Measurements from ENCODE around the gene SAMD8.

Gene SAMD8

GRCh38 chr10:75111365-75111906 lies at the start of gene SAMD8:
Gene SAMD8, plus strand, starts transcription at chr10:75111656. Its CDS starts 38,873 bp downstream, at chr10:75150529.
- DNase-seq (ENCODE audit: low spot score) = peak; percentile 97

- DNase-seq (ENCODE audit: low spot score) = no peak
These were observed 49.5 kb upstream of the SAMD8 start for GRCh38 chr10:75061709-75062505.

- no peak for DNase-seq (ENCODE audit: low spot score)
These were observed 48.8 kb upstream of the SAMD8 start for GRCh38 chr10:75062506-75063299.

DNA sequence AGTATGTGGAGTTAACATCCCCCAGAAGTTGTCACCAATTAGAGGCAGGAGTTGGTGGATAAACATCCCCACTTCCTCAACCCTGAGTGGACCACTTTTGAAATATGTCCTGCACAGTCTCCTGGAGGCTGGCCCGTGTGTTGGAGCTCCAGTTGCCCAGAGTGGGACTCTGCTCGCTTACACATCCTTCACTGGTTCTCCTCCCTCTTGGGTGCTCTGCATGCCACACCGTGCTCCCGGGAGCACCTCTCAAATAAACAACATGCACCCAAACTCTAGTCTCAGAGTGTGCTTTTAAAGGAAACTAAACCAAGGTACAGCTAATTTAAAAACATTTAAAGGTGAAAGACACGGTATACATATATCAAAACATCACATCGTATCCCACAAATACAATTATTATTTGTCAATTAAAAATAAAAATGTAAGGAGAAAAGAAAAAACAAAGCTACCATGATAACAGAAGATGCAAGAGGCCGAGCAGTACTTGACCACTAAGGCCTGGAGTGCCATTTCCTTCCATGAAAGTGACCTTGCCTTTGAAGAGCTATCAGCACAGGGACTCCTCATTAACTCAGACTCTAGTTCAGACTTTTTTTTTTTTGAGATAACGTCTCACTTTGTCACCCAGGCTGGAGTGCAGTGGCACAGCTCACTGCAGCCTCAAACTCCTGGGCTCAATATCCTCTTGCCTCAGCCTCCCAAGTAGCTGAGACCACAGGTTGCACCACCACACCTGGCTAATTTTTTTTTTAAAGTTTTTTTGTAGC lies 47.8 kb upstream of the SAMD8 start:
- DNase-seq (ENCODE audit: low spot score) = no peak

DNA sequence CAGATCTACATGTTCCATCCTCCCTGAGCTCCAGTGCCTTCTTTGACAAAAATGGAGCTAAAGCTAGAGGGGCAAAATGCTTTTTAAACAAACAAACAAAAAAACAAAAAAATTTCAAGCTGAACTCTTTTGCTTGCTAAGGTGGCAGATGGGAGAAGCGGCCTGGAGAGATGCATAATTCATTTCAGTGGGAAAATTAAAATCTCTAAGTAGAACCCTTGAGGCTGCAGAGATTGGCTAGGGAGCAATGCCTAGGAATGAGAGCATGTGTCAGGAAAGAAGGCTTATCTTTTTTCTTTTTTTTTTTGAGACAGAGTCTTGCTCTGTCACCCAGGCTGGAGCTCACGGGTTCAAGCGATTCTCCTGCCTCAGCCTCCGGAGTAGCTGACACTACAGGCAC lies 46.4 kb upstream of the SAMD8 start:
- DNase-seq (ENCODE audit: low spot score) = no peak

GRCh38 chr10:75066271-75066670 lies 45.2 kb upstream of the SAMD8 start:
- DNase-seq (ENCODE audit: low spot score) = no peak

DNA sequence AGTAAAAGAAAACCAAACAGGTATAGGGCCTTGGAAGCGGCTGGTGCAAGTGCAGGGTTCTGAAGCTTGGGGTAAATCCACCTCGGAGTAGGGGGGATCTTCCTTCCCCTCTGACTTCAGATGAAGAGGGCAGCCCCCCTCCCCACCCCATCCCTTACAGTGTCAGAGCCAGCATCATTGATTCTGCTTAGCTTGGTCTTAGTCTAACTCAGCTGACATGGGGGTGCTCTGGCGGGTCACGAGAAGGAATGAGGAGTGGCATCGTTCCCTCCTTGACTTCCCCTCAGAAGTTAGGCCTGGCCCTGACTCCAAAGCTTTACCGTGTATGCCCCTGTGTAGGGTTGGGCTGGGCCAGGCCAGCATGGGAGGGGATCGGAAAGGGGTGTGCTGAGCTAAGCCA lies 44.2 kb upstream of the SAMD8 start:
- no peak for DNase-seq (ENCODE audit: low spot score)

- DNase-seq (ENCODE audit: low spot score) = no peak
These were observed 42.9 kb upstream of the SAMD8 start for GRCh38 chr10:75068523-75068922.

GRCh38 chr10:75070476-75070875 lies 41.0 kb upstream of the SAMD8 start:
- no peak for DNase-seq (ENCODE audit: low spot score)

DNA sequence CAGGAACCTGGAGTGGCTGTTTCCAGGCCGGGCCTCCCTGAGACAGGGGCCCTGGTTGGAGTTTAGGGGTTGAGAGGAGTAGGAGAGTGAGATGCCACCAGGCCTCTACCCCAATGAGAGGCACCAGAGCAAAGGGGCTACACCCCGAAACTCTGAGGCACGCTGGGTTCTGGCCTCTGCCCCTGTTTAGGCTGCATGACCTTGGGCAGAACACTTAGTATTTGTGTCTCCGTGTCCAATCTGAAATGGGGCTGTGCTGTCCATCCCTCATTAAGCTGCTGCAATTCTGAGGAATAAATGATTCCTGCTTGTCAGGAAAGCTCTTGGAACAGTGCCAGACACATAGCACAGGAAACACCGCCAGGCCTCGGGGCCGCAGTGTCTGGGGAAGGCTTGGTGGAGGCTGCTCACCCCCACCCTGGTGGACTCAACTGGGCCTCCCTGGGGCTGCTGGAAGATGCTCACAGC lies 40.5 kb upstream of the SAMD8 start:
- no peak for DNase-seq (ENCODE audit: low spot score)

DNA sequence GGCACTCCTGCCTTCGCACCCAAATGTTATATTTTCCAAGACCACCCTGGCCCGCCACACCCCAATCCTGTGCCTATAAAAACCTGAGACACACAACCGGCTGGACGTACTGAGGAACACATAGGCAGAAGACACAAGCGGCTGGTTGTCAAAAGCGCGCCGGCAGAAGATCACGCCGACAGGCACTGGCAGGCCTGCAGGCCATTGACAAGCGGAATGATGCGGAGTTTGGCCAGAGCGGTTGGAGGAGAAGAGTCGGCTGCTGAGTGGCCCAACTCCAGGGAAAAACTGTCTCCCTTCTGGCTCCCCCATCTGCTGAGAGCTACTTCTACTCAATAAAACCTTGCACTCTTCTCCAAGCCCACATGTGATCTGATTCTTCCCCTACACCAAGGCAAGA lies 39.7 kb upstream of the SAMD8 start:
- DNase-seq (ENCODE audit: low spot score) = no peak

GRCh38 chr10:75072727-75073126 lies 38.7 kb upstream of the SAMD8 start:
- DNase-seq (ENCODE audit: low spot score) = no peak

DNA sequence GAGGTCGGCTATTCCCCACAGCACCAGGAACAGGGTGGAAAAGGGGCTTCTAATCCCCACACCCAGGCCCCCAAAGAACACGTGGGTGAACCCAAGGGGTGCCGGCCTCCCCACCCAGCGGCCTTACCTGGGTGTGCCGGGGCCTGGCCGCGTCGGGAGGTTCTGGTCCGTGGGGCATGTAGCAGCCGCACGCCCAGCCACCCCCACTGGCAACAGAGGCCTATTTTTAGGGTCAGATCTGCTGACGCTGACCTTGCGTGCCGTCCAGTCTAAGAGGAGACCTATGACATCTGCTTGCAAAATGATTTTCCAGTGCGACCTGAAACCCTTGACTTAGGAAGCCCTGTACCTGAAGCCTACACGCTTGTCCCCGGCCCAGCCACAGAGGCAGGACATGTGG lies 38.0 kb upstream of the SAMD8 start:
- DNase-seq (ENCODE audit: low spot score) = no peak

GRCh38 chr10:75074711-75075445 lies 36.6 kb upstream of the SAMD8 start:
- DNase-seq (ENCODE audit: low spot score) = no peak

GRCh38 chr10:75076348-75076747 lies 35.1 kb upstream of the SAMD8 start:
- DNase-seq (ENCODE audit: low spot score) = no peak

DNA sequence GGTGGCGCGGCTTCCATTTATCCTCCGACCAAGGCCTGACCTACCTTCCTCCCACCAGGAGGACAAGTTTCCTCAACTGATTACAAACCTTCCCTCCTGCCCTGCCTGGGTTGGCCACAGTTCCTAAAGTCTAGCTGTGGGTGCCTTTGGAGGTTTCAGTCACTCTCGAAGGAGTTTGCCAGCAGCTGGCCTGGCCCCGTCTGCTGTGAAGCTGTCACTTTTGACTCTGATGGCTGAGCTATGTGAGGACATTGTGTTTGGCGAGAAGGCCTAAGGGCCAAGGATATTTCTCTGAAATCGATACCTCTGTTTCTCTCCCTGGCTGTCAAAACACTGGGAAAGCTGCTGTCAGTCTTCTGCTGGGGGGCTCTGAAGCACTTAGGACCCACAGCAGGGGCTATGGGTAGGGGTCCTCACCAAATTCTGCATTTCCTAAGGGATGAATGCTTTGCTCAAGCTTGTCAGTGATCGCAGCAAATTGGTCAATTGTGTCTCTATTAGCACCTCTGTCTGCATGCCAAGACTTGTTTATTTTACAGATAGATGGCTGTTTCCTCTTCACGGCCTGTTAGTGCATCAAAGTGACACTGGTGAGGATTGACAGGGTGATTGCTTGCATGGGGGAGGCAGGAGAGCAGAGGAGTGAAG lies 31.9 kb upstream of the SAMD8 start:
- no peak for DNase-seq (ENCODE audit: low spot score)

DNA sequence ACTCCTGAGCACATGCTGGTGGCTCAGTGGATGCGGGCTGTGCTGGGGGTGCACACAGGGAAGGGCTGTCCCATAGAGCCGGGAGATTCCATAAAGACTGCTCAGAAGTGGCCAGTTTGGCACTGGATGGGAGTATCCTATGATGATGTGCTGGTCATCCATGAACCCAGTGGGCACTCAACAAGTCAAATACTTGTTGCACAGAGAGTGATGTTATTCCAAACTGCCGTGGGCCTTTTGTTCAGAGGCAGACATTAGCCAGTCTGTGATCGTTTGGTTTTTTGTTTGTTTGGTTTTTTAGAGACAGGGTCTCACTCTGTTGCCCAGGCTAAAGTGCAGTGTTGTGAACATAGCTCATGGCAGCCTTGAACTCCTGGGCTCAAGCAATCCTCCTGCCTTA lies 30.9 kb upstream of the SAMD8 start:
- no peak for DNase-seq (ENCODE audit: low spot score)

- DNase-seq (ENCODE audit: low spot score) = no peak
These were observed 30.1 kb upstream of the SAMD8 start for GRCh38 chr10:75081379-75081778.

DNA sequence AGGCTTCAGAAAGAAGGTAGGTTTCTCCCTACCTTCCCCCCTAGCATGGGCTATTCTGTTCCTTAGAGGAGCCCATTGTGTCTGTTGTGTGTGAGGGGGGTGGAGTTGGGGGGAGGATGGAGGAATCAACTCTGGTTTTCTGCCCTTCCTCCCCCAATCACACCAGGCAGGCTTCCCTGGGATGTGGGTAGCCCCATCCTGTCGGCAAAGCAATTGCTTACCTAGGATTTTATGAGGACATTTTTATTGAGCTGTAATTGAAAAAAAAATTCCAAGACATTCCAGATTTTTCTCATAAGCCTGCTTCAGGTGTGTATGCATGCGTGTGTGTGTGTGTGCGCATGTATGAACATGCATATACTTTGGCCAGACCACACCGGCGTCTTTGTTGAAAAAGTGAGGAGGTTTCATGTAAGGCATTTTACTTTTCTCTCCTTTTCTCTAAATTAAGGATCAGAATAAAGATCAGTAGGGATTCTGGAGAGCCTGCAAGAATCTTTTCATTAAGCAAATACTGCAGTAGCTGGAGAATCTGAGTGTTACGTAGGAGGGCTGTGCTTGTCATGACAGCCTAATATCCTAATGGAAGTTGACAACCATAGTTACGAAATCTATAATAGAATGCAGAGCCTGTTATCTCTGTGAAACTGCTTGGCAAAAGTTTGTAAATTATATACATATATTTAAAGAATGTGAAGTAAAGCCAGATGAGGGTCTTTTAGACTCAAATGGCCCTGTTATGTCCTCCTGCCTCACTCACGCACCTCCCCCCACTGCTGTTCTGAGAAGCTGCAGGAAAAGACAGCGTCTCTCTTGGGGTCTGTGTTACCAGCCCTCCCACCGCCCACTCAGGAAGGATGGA lies 27.3 kb upstream of the SAMD8 start:
- DNase-seq (ENCODE audit: low spot score) = no peak

DNA sequence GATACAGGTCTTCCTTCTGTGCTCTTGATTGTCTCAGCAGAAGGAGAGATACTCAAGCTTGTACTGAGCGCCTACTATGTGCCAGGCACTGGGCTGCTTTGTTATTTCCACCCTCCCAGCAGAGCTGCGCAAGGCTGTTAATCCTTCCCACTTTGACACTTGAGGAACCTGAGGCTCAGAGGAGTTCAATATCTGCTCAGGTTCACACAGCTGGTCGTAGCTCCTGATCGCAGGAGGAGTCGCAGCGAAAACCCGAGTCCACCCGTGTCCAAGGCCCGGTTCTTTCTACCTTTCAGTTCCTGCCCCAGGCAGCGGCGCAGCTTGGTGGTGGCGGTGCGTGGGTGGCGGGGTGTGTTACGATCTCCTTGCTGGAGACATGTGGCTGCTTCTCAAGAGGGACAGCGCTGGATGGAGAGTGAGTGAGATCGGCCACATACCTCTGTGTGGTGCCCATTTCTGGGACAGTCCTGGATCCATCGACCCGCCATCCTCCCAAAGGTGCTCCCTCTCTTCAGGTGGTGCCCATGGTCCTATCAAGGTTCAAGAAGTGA lies 26.5 kb upstream of the SAMD8 start:
- DNase-seq (ENCODE audit: low spot score) = no peak

Measured in ecto neural progenitor cell (in vitro differentiated cells).